GM10248 (cell line): ENCODE data around the gene WDR81.
A peak's percentile ranks its signal among the peaks of the same experiment; 100 is the strongest.
"Not testable (repeated sequence)": the region's sequence is repeated elsewhere in the genome, so short reads cannot be mapped to it uniquely, and the experiment has no call there.

Source experiments
- CTCF ChIA-PET: fragments of 300-600 bp; sonication (Branson Sonifier 250); formaldehyde crosslinking; extraction: SDS; loops from one replicate; lab custom pipeline; 2021; ENCODE audit warnings: antibody characterized with exemption; lab: Yijun Ruan, JAX
- POLR2A ChIA-PET: fragments of 350-650 bp; sonication (Branson Sonifier 250); formaldehyde crosslinking; extraction: SDS; loops from one replicate; lab custom pipeline; 2020; ENCODE audit warnings: antibody characterized with exemption; lab: Yijun Ruan, JAX
- DNase-seq: peaks from one replicate; pipeline ENCODE4 v3.0.0; 2012; ENCODE audit errors: extremely low spot score
- CTCF ChIP-seq: IDR thresholded peaks from 2 replicates; pipeline ENCODE4 v1.5.1; 2012; ENCODE audit warnings: mild to moderate bottlenecking, low read depth; ENCODE audit errors: extremely low read depth, missing control alignments, control extremely low read depth

Gene WDR81

GRCh38 chr17:1715803-1716075 is 8.8 kb upstream of the WDR81 start:
- POLR2A ChIA-PET, result interaction anchor here (0.6 to 2.4 kb wide), 12 partner anchors 9 to 322 kb away, joined by 3 to 15 read pairs (median 4); partner anchors contain the start of genes INPP5K and WDR81
- TF ChIP-seq CTCF, result no peak
- CTCF ChIA-PET, result interaction anchor here (1.0 to 2.2 kb wide), 5 partner anchors 35 to 67 kb away, joined by 3 to 9 read pairs (median 4); partner anchors contain the start of gene RILP
- no peak for DNase-seq

- TF ChIP-seq CTCF, result no peak
- DNase-seq, result peak; percentile 100
- ChIA-PET POLR2A (interaction anchor here (0.6 to 2.4 kb wide), 19 partner anchors 9 to 837 kb away, joined by 3 to 15 read pairs (median 4); partner anchors contain the start of genes HIC1, INPP5K, RILP and SMYD4), CTCF (interaction anchor here (0.9 to 2.2 kb wide), 9 partner anchors 9 to 150 kb away, joined by 3 to 9 read pairs (median 4); partner anchors contain the start of gene RILP)
Measured at GRCh38 chr17:1716076-1716911, 8.2 kb upstream of the WDR81 start.

- ChIA-PET POLR2A (interaction anchor here (0.6 to 2.4 kb wide), 12 partner anchors 8 to 338 kb away, joined by 3 to 15 read pairs (median 5); partner anchors contain the start of genes HIC1, SMYD4 and WDR81), CTCF (interaction anchor here (0.6 to 2.2 kb wide), 11 partner anchors 10 to 312 kb away, joined by 3 to 9 read pairs (median 3); partner anchors contain the start of gene RILP)
- TF ChIP-seq CTCF, result no peak
- peak; percentile 91 for DNase-seq
Measured at GRCh38 chr17:1716912-1717695, 7.4 kb upstream of the WDR81 start.

GRCh38 chr17:1718362-1719165 is 5.9 kb upstream of the WDR81 start:
- ChIA-PET POLR2A (no interaction called here), CTCF (interaction anchor here (1.1 to 4.8 kb wide), 4 partner anchors 13 to 536 kb away, joined by 3 to 40 read pairs (median 14); no protein-coding TSS in a partner anchor)
- no peak for DNase-seq
- no peak for TF ChIP-seq CTCF

GRCh38 chr17:1720856-1721386 is 3.6 kb upstream of the WDR81 start:
- DNase-seq, result no peak
- ChIA-PET CTCF (interaction anchor here (0.6 to 4.8 kb wide), 35 partner anchors 11 to 466 kb away, joined by 3 to 40 read pairs (median 3); partner anchors contain the start of genes OVCA2, RILP and RTN4RL1), POLR2A (interaction anchor here (0.6 kb wide), 1 partner anchor 266 kb away, joined by 3 read pairs; no protein-coding TSS in a partner anchor)
- TF ChIP-seq CTCF, result peak; percentile 98

- ChIA-PET CTCF (interaction anchor here (1.0 to 4.8 kb wide), 18 partner anchors 10 to 467 kb away, joined by 3 to 40 read pairs (median 4); partner anchors contain the start of genes OVCA2, RILP and RTN4RL1), POLR2A (interaction anchor here (0.5 to 0.7 kb wide), 3 partner anchors 22 to 417 kb away, joined by 3 to 4 read pairs (median 3); no protein-coding TSS in a partner anchor)
- DNase-seq, result not testable (repeated sequence)
Measured at GRCh38 chr17:1722022-1722421, 2.5 kb upstream of the WDR81 start.
